Left lung (tissue), 10 donors: Measurements from ENCODE around the gene GAS2. TPM values are rescaled to one million over a fixed set of nuclear protein-coding genes. Genes with fewer than 3 reads are reported as not detected.

ENCODE experiments used
- ATAC-seq: fragments of 200-7000 bp; cut with Tn5 transposase; one replicate; pipeline ENCODE4 v1.9.1; 2020; ENCODE audit warnings: moderate library complexity
- DNase-seq, 4 donors: peaks; one replicate each; pipeline ENCODE4 v3.0.0-alpha.2; 2013 to 2020
- H3K27ac ChIP-seq, 2 donors: fragments of 200-600 bp; sonication (generic) in 1 of 2; one replicate each; pipeline versions ENCODE4 v1.5.0 to v1.8.0; 2020 to 2021
- H3K27me3 ChIP-seq, 2 donors: fragments of 200-600 bp; sonication (generic) in 1 of 2; one replicate each; pipeline versions ENCODE4 v1.5.0 to v1.8.0; 2020 to 2021
- H3K36me3 ChIP-seq, 2 donors: fragments of 200-600 bp; sonication (generic) in 1 of 2; one replicate each; pipeline versions ENCODE4 v1.5.0 to v1.8.0; 2020 to 2021
- H3K4me1 ChIP-seq, 2 donors: fragments of 200-600 bp; one replicate each; pipeline ENCODE4 v1.8.0; 2021
- H3K4me3 ChIP-seq, 2 donors: fragments of 200-600 bp; sonication (generic) in 1 of 2; one replicate each; pipeline versions ENCODE4 v1.5.0 to v1.8.0; 2020 to 2021; ENCODE audit warnings: mild to moderate bottlenecking in 1 of 2
- H3K9me3 ChIP-seq, 2 donors: fragments of 200-600 bp; sonication (generic) in 1 of 2; one replicate each; pipeline versions ENCODE4 v1.5.0 to v1.8.0; 2020 to 2021
- intact Hi-C, 2 donors: fragments of 100-400 bp; cut with DNase I; formaldehyde crosslinking; loops; one replicate each; pipeline versions ENCODE4 v1.11.2 to v1.14.2; 2022
- polyA plus RNA-seq, 6 donors: library from polyadenylated mRNA; unstranded; fragments of 120-200 nt; gene quantifications; one replicate each; pipeline ENCODE4 v1.2.1, GENCODE V29; 2013; ENCODE audit not compliant: insufficient read length in 6 of 6
- total RNA-seq, 2 donors: library from RNA; stranded (reverse); fragmentation: NEBNext Ultra II Directional; extraction: Animal tissue kit (Norgen Biotek cat#: 25700); gene quantifications; one replicate each; pipeline ENCODE4 v1.2.1, GENCODE V29; 2021
- TF ChIP-seq, protein P1 (sequence below), 2 donors: fragments of 200-600 bp; sonication (generic) in 1 of 2; IDR thresholded peaks; one replicate each; pipeline versions ENCODE4 v1.5.0 to v1.8.0; 2021; ENCODE audit warnings: antibody characterized with exemption in 2 of 2
- donor health status: DM: no; HTN: yes; CAD: no.
- donor health status: DM: no; HTN: no; CAD: no.

GAS2 gene
- total and polyA plus RNA-seq, 8 donors = 0.96 to 12.0 (median 9.7) TPM

DNA sequence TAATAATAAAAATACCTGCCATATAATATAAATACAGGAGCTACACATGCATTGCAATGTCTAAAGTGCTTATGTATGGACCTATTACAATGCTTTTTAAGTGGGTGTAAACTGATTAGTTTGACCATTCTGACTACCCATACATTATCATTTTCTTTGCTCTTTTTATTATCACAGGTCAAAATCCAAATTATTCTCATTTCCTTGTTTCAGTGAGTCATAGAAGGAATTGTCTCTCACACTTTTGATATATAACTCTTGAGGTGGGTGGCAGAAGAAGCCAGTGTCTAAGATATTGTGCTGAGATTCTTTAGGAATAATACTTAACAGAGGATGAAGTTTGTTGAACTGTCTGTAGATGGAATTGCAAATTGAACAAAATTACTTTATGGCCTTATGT is 35.6 kb downstream of the GAS2 start:
- ATAC-seq (no peak), DNase-seq (no peak)
- TF ChIP-seq, protein P1, sequence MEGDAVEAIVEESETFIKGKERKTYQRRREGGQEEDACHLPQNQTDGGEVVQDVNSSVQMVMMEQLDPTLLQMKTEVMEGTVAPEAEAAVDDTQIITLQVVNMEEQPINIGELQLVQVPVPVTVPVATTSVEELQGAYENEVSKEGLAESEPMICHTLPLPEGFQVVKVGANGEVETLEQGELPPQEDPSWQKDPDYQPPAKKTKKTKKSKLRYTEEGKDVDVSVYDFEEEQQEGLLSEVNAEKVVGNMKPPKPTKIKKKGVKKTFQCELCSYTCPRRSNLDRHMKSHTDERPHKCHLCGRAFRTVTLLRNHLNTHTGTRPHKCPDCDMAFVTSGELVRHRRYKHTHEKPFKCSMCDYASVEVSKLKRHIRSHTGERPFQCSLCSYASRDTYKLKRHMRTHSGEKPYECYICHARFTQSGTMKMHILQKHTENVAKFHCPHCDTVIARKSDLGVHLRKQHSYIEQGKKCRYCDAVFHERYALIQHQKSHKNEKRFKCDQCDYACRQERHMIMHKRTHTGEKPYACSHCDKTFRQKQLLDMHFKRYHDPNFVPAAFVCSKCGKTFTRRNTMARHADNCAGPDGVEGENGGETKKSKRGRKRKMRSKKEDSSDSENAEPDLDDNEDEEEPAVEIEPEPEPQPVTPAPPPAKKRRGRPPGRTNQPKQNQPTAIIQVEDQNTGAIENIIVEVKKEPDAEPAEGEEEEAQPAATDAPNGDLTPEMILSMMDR (IDR thresholded peaks at IDR 0.05) = no peak
- Histone ChIP-seq H3K27ac (no peak overlapping the region), H3K4me3 (no peak overlapping the region), H3K9me3 (no peaks in the 10 kb centered on the region), H3K36me3 (no peaks in the 10 kb centered on the region), H3K27me3 (no peaks in the 10 kb centered on the region), H3K4me1 (no peaks in the 10 kb centered on the region)
- intact Hi-C loops = no loop called here

DNA sequence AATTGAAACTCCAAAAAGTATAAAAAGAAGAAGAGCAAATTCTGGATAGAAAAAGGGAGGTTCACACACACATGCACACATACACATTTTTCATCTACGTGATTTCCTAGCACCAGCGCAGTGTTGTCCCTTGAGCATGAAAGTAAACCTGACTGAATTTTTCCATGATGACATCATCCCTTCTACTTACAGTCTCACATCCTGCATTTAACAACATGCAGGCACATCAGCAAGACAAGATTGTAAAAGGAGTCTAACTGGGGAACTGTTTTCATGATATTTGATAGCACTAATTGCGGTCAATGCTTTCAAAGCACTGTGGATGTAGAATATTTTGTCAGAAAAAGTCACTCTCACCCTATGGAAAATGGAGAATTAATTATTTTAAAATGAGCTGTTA is 36.6 kb downstream of the GAS2 start:
- TF ChIP-seq, protein P1 (IDR thresholded peaks at IDR 0.05) = no peak
- Histone ChIP-seq H3K27me3 (no peaks in the 10 kb centered on the region), H3K4me3 (no peak overlapping the region), H3K9me3 (no peaks in the 10 kb centered on the region), H3K36me3 (no peaks in the 10 kb centered on the region), H3K27ac (no peak overlapping the region), H3K4me1 (no peaks in the 10 kb centered on the region)
- intact Hi-C loops = no loop called here
- ATAC-seq (peak; percentile 86), DNase-seq (peak in 2 of 4 donors; percentile 23 to 61)

DNA sequence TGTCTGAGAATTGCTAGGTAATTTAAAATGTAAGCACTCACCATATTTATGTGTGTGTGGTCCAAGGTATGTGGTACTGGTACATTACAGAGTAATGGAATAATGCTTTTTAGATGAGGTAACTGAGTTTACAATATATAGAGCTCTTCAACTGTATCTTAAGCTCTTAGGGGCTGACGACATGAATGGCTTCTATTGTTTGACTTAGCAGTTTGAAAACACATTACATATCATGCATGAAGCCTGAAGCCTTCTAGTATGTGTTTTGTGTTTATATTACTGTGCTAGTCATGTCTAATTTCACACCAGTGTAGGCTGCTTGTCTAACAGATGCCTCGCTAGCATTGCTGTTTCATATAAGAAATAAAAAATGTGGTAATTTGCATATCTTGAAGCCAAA is 37.2 kb downstream of the GAS2 start:
- H3K36me3 ChIP-seq = no peaks in the 10 kb centered on the region
- TF ChIP-seq, protein P1 (IDR thresholded peaks at IDR 0.05) = no peak
- H3K4me1 ChIP-seq = no peaks in the 10 kb centered on the region
- H3K27ac ChIP-seq = no peak overlapping the region
- ATAC-seq = no peak
- intact Hi-C loops = no loop called here
- DNase-seq = peak in 2 of 4 donors; percentile 5 to 33
- H3K27me3 ChIP-seq = no peaks in the 10 kb centered on the region
- H3K4me3 ChIP-seq = no peak overlapping the region
- no peaks in the 10 kb centered on the region for H3K9me3 ChIP-seq

DNA sequence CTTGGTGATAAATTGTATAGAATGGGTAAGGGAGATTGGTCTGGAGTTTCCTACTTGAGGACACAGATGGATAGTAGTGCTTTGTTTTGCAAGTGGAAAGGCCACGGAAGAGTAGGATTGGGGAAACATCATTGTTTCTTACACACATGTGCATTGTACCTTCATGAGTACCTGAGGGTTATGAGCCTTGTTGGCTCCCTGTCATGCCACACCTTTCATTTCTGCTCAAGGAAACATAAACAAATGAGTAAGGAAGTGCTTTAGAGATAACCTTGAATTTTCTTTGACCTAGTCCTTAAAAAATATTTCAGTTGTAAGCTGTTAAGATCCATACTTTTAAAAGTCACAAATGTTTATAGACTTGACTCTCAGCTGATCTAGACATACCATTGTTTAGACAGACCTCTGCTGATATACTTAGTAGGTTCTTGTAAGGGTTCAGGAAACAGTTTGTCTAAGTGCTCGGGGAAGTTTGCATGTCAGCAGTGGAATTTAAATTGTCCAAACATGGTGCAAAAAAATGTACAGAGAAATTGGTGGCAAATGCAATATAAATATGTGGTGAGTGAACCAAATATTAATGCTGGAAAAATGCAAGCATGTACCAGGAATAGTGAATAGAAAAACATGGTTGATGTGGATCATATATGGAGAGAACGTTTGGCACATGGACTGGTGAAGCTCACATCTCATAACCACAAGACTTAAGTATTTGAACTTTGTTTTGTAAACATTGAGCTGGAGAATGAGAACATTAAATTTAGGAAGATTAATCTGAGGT is 40.9 kb downstream of the GAS2 start:
- no peak for DNase-seq
- ATAC-seq = no peak
- H3K27ac ChIP-seq = no peak overlapping the region
- H3K4me3 ChIP-seq = no peak overlapping the region
- H3K27me3 ChIP-seq = no peaks in the 10 kb centered on the region
- H3K9me3 ChIP-seq = no peaks in the 10 kb centered on the region
- TF ChIP-seq, protein P1 (IDR thresholded peaks at IDR 0.05) = no peak
- H3K4me1 ChIP-seq = no peaks in the 10 kb centered on the region
- intact Hi-C loops = no loop called here
- no peaks in the 10 kb centered on the region for H3K36me3 ChIP-seq

DNA sequence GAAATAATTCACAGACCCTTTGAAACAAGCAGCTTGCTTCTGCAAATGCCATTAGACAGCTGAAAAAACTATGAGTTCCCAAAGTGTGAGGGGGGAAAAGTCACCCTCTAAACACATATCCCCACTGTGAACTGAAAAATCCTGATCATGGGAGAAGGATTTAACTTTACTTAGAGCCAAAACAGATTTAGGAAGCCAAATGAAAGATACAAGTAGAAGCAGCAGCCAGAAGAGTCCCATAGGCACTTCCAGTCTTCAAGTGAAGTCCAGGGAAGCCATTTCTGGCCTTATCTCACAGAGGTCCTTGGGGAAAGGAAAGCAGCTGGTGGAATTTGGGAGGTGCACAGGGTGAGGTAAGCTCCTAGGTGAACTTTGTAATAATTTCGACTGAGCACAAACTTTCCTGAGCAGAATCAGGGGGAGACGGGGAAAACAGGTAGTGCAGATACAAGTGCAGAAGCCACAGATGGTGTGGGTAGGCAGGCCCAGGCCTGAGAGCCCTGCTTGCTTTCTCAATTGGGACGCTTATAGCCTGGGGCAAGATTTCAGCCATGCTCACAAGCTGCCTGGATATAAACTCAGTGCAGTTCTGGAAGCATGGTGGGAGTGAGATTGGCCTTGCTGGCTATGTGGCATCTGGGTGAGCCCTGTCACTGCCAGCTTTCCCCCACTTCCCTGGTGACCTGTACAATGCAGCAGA is 44.8 kb downstream of the GAS2 start:
- no peaks in the 10 kb centered on the region for H3K27me3 ChIP-seq
- ATAC-seq (no peak), DNase-seq (no peak)
- no peak overlapping the region for H3K4me3 ChIP-seq
- TF ChIP-seq, protein P1 (IDR thresholded peaks at IDR 0.05) = no peak
- intact Hi-C loops = no loop called here
- H3K9me3 ChIP-seq = peaks cover 0 to 4% of the 10 kb centered on the region in 2 donors
- no peaks in the 10 kb centered on the region for H3K36me3 ChIP-seq
- no peaks in the 10 kb centered on the region for H3K4me1 ChIP-seq
- no peak overlapping the region for H3K27ac ChIP-seq
